Astrocyte (in vitro differentiated cells and primary cell): ENCODE results near the gene FAM209B.

Experiments used
- EZH2 ChIP-seq: IDR thresholded peaks from 2 replicates; pipeline ENCODE4 v1.6.1; 2012; ENCODE audit warnings: mild to moderate bottlenecking, low read length, inconsistent platforms; ENCODE audit not compliant: insufficient read depth
- TF ChIP-seq, protein P1 (sequence below): IDR thresholded peaks from 2 replicates; pipeline ENCODE4 v1.5.1; 2011; ENCODE audit warnings: low read depth, mild to moderate bottlenecking, inconsistent platforms, low read length, moderate library complexity; ENCODE audit not compliant: insufficient read depth

DNA sequence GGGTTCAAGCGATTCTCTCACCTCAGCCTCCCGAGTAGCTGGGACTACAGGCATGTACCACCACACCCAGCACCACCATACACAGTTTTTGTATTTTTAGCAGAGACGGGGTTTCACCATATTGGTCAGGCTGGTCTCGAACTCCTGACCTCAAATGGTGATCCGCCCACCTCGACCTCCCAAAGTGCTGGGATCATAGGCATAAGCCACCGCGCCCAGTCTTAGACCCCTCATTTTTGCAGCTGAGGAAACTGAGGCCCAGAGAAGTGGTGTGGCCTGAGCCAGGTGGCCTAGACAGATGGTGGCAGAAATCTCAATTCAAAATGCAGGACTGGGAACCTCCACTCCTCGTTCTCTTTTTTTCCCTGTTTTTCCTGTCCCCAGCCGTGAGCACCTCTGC, 21.1 kb upstream of the FAM209B start:
- TF ChIP-seq, protein P1, sequence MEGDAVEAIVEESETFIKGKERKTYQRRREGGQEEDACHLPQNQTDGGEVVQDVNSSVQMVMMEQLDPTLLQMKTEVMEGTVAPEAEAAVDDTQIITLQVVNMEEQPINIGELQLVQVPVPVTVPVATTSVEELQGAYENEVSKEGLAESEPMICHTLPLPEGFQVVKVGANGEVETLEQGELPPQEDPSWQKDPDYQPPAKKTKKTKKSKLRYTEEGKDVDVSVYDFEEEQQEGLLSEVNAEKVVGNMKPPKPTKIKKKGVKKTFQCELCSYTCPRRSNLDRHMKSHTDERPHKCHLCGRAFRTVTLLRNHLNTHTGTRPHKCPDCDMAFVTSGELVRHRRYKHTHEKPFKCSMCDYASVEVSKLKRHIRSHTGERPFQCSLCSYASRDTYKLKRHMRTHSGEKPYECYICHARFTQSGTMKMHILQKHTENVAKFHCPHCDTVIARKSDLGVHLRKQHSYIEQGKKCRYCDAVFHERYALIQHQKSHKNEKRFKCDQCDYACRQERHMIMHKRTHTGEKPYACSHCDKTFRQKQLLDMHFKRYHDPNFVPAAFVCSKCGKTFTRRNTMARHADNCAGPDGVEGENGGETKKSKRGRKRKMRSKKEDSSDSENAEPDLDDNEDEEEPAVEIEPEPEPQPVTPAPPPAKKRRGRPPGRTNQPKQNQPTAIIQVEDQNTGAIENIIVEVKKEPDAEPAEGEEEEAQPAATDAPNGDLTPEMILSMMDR, result no peak
- no peak for TF ChIP-seq EZH2
